Activated gamma-delta T cell (primary cell): ENCODE measurements around the gene CRAT.

Experiments used
- DNase-seq: peaks from one replicate; lab custom pipeline; 2025; lab: John Stamatoyannopoulos, UW

The CRAT gene

GRCh38 chr9:129109952-129110739 lies 447 bp downstream of the CRAT start:
- DNase-seq = no peak

GRCh38 chr9:129109537-129109903 lies 1.1 kb downstream of the CRAT start:
- DNase-seq = no peak

DNA sequence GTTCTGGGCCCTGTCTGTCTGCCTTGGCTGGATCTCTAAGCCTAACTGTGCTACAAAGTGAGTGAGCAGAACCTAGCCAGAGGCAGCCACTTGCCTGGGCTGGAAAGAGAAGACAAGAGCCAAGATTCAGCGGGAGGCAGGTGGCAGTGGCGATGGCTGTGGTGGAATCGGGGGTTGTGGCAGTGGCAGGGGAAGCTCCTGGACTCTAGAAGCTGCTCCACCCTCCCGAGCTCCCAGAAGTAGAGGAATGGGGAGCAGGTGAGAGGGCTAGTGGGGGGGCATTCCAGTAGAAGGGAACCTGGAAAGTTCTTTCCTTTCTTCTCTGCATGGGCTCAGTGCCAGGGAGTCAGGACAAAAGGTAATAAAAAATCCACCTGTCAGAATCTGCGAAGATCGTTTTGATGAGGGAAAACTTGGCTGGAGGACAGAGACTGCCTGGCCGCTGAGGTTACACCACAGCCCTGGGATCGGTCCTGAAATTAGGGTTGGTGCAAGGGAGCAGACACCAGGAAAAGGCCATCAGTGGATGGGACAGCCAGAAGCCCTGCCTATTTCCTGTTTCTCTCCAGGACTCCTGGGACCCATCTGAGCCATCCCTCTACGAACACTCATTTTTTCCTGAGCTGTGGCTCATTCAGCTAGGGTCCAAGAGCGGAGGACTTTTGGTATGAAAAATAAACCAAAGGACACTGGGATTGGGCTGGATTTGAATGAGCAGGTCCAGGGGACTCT lies 1.6 kb downstream of the CRAT start:
- no peak for DNase-seq

DNA sequence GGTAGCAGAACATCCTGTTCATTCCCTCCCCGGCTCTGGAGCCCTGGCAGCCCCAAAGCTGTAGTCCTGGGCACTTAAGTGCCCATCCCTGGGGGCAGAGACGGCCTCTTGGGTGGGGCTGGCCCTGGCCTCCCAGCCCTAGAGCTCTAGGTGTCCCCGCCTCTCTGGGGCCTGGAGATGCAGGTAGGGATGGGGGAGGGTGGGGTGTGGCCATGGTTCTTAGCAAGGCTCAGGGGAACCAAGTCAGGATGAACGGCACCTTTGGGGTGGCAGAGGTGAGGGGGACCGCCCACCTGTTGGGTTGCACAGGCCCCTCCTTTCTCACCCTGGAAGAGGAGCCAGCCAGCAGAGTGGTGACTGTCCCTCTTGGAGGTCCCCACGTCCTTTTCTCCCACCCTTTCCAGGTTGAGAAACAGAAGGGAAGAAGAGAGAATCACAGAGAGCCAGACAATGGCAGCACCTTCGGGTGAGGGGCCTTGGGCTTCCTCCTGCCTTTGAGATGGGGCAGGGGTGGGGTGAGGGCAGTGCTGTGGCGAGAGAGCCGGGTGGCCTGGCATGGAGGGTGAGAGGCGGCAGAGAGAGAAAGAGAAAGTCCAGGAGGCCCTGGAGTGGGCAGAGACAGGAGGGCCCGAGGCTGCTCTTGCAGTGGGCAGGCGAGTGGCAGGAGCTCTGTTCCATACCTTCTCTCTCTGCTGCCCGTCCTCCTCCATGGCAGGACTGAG lies 2.3 kb downstream of the CRAT start:
- DNase-seq = no peak

- DNase-seq = no peak
Observed at GRCh38 chr9:129107651-129108050, 2.9 kb downstream of the CRAT start.

GRCh38 chr9:129105857-129106694 lies 4.5 kb downstream of the CRAT start:
- no peak for DNase-seq

DNA sequence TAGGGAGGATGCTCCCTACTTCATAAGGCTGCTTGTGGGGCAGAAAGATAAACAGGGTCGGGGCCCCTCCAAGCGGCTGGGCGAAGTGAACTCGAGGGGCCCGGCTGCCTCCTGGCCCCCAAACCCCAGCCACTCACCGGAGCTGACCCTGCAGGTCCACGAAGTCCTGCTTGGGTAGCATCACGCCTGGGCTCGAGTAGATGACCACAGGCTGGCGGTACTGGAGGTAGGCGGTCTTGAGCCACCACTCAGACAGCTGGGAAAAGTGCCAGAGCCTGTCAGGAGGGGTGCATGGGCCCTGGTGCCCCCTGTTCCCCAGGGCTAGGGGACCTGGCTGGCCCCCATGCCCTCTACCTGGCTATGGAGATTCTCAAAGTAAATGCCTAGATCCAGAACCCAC lies 6.5 kb downstream of the CRAT start:
- no peak for DNase-seq

DNA sequence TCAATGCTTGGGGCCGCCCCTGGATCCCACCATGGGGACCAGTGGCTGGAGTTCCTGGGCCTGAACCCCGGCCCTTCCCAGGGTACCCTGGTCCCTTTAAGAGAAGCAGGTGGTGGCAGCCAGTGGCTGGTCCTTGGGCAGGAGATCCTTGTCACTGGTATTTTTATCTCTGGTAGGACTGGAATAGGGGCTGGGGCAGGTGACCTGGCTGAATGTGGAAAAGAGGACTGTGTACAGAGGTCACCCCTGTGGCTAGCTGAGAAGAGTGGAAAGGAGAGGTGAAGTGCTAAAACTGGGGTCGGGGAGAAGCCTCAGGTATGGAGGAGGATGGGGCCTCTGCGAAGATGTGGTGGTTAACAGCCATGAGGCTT lies 7.0 kb downstream of the CRAT start:
- DNase-seq = no peak

DNA sequence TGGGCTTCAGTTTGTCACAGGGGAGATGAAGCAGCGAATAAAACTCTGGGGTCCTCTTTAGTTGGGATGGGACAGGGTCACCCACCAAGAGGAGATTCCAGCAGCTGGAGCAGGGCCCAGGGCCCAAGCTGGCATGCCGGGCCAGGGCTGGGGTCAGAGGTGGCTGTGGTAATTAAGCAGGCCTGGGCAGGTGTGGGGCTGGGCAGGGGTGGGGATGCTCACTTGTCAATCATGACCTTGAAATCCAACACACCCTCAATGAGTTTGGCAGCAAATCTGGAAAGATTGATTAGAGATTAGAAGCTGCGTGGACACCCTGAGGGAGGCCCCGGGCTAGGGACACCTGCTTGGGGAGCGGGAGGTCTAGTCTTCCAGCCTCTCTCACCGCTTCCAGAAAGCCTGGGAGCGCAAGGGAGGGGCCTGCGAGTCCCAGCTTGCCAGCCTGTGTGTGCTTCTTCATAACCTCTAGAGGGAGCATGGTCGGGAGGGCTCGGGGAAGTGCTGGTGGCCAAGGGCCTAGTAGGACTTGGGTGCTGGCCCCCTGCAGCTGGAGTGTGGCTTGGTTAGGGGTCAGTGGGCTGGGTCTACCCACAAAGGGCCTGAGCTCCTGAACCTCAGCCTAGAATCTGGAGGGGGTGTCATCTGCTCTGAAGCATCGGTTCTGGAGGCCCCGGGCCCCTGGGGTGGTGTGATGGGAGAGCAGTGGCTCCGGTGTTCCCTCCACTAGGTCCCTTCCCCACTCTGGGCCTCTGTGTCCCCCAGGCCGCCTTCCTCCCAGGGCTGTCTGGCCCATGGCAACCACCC lies 7.6 kb downstream of the CRAT start:
- no peak for DNase-seq

DNA sequence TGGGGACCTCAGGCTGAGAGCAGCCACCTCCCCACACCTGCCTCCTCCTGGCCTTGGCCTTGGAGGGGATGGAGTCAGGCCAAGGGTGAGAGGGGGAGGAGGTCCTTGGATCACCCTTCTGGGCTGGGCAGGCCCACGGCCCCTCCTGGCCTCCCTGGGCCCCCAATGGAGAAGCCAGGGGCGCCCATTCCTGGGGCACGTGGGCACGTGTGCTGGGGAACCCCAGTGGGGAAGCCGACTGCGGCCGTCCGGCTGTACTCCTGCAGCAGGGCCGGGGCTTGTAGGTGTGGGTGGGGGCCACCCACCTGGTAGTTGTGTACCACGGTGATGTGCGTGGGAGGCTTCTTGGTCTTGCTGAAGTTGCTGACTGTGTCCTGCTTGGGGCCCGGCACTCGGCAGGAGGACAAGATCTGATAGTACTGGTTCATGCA lies 8.5 kb downstream of the CRAT start:
- DNase-seq = no peak

DNA sequence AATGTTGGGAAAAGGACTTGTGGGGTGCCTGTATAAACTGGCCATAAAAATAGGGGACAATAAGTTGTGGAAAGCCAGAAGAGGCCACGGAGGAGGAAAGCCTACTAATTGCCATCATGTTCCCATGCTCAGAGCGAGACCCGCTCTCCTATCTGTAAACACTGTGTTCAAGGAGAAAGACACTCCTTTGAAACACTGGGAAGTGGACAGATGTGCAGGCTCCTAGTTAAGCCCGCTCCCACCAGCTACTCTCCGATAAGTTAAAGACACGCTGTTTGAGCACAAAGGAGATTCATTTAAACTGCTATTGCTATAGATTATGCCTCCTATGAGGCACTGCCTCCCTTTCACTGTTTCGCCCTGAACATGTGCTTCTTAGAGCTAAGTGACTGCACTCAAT lies 9.3 kb downstream of the CRAT start:
- no peak for DNase-seq

DNA sequence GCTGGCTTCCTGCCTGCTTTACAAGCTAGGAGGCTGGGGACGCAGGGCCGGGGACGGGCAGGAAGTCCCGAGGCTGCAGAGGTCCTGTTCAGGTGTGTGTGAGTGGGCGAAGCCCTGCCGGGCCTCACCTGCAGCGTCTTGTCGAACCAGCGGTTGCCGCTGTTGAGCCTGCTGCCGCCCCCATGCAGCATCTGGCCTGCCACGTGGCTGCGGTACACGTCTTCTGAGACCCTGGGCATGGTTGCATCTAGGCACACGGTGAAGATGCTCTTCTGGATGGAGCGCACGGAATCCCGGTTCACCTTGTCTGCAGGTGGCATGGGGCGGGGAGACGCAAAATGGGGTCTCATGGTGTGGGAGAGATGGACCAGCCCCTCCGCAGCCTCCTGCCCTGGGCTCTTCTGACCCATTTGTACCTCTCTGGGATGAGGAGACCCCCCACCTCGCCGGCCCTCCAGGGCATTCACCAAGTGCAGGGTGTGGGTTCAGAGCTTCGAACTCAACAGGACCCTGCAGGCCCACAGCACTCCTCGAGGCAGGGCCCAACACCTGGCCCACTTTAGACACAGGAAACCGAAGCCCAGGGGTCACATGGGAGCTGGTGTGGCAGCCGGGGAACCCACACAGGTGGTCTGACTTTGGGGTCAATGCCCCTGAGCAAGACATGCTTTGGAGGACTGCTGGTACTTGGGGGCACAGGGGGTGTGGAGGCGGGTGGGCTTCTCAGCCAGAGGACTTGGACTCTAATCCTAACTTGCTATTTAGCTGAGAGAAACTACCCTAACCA lies 10.0 kb downstream of the CRAT start:
- no peak for DNase-seq

GRCh38 chr9:129098328-129098727 lies 12.3 kb downstream of the CRAT start:
- no peak for DNase-seq

DNA sequence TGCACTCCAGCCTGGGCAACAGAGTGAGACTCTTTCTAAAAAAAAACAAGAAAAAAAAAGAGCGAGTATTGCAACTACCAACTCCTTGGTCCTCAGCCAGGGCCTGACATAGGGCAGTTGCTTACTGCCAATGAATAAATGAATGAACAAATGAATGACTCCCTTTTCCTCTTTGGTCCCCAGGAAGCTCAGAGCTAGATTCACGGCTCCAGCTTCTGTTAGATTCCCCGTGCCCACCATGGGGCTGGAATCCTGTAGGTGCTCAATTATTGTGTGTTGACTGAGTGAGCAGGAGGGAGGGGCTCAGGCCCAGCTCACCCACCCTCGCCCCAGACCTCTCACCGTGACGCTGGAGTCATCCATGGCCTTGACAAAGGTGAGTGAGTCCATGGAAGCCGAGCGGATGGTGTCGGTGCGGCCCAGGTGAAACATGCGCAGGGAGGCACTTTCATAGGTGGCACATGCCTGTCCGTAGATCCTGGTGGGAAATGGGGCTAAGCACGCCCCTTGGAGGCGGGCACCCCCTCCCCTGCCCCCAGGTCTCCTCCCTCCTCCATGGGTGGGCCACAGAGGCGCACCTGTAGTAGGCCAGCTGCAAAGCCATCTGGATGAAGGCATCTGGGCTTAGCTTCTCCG lies 12.8 kb downstream of the CRAT start:
- no peak for DNase-seq

GRCh38 chr9:129095908-129096307 lies 14.7 kb downstream of the CRAT start:
- no peak for DNase-seq

DNA sequence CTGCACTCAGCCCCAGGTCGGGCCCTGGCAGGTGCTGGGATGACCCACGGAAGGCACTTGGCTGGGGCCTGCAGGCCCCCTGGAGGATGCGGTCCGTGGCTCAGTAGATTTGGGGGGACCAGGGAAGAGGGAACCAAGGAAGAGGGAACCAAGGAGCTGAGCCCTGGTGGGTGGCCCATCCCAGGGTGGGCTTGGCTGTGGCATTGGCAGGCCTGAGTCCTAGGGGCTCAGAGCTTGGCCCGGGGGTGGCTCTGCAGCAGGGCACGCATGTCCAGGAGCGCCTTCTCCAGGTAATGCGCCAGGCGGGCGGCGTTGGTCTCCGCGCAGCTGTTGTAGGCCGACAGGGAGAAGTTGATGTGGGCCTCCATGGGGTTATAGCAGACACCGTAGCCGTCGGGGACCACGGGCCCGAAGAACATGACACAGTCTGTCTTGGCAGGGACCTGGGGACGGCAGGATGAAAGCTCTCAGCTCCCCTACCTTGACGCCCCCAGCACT lies 15.4 kb downstream of the CRAT start:
- no peak for DNase-seq

DNA sequence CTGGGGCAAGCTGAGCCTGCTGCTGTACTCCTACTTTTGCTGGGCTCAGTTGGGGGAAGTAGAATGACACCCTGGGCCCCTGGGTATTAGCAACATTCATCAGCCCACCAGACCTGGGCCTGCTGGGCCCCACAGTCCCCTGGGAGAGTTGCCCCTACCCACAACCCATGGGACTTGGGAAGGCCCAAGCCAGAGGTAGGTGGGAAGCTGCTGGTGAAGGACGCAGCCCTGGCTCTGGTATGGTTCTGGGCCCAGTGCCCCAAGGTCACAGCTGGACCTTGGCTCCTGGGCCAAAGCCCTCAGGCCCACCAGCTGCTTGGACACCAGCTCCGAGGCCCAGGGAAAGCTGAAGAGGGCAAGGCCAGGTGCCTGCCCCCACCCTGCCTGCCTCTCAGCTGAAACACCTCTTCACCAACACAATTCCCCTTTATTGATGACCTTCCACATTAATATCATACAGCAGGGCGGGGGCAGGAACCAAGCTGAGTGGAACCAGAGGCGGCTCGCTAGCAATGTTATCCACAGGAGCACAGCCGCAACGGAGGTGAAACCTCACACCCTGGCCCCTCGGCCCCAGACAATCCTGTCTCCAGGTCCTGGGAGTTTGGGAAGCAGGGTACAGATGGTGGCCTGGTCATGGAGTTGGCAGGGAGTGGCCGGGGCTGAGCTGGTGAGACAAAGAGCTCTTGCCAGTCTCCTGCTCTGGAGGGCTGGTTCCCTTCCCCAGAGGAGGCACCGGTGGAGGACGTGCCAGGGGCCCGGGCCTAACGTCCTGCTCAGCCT lies 16.0 kb downstream of the CRAT start:
- no peak for DNase-seq

- no peak for DNase-seq
Observed at GRCh38 chr9:129093602-129094386, 16.8 kb downstream of the CRAT start.
